ENCODE data around the gene GKN1. TPM values are rescaled to one million over a fixed set of nuclear protein-coding genes. Genes with fewer than 3 reads are reported as not detected.

Gene GKN1
- polyA plus RNA-seq, 5 donors = not detected

Other genes with a start within 250 kb of the GKN1 start
- 1 to 10 TPM; 6.1 to 8.9 (median 6.9) TPM for gene ARHGAP25, start 239.8 kb upstream of the GKN1 start, polyA plus RNA-seq (ENCODE audit: insufficient read depth in 1 of 5, insufficient read length in 5 of 5, low replicate concordance in 1 of 5)
- gene BMP10, start 103.2 kb upstream of the GKN1 start, polyA plus RNA-seq (ENCODE audit: insufficient read depth in 1 of 5, insufficient read length in 5 of 5, low replicate concordance in 1 of 5) = not detected
- gene GKN2, start 21.7 kb upstream of the GKN1 start, polyA plus RNA-seq (ENCODE audit: insufficient read depth in 1 of 5, insufficient read length in 5 of 5, low replicate concordance in 1 of 5) = 1 to 10 TPM; 1.5 to 2.3 (median 1.9) TPM
- 10 to 100 TPM; 67.4 to 94.1 (median 86.4) TPM for gene ANTXR1, start 38.5 kb downstream of the GKN1 start, polyA plus RNA-seq (ENCODE audit: insufficient read depth in 1 of 5, insufficient read length in 5 of 5, low replicate concordance in 1 of 5)

All from right lung (tissue), 5 donors.